K562 (cell line): Measurements from ENCODE around the gene DLGAP1. TPM values are rescaled to one million over a fixed set of nuclear protein-coding genes. Genes with fewer than 3 reads are reported as not detected.

ENCODE experiments used
- CHD1 ChIP-seq: fragments of 200-600 bp; sonication (generic); IDR thresholded peaks from one replicate; pipeline ENCODE4 v1.6.1; 2012; ENCODE audit warnings: mild to moderate bottlenecking, moderate library complexity, low read length, inconsistent platforms
- E2F5 ChIP-seq: sonication (generic); formaldehyde crosslinking; IDR thresholded peaks from 2 replicates; pipeline ENCODE4 v1.8.0; 2022; ENCODE audit warnings: mild to moderate bottlenecking, missing genetic modification reagents
- ETS2 ChIP-seq: IDR thresholded peaks from 2 replicates; pipeline ENCODE4 v1.6.1; 2016; ENCODE audit warnings: borderline replicate concordance, missing genetic modification characterization, mild to moderate bottlenecking, moderate library complexity, missing compliant biosample characterization; ENCODE audit not compliant: poor library complexity, severe bottlenecking
- HIVEP1 ChIP-seq: fragments of 250-450 bp; sonication (Bioruptor Pico); IDR thresholded peaks from 2 replicates; pipeline ENCODE4 v1.4.0; 2020; ENCODE audit warnings: mild to moderate bottlenecking
- JUND ChIP-seq, 2 experiments: IDR thresholded peaks; 2 replicates in 1 of 2; 3 replicates in 1 of 2; pipeline ENCODE4 v1.6.1; 2011; ENCODE audit warnings: borderline replicate concordance in 2 of 2, low read depth in 2 of 2, low read length in 2 of 2, improper control_type of control experiment in 1 of 2, missing biosample characterization in 1 of 2, missing genetic modification characterization in 1 of 2, missing genetic modification reagents in 1 of 2
- MEF2D ChIP-seq: conservative IDR thresholded peaks from 2 replicates; pipeline ENCODE4 v1.6.1; 2016; ENCODE audit warnings: low read depth, missing genetic modification characterization, missing compliant biosample characterization
- NEUROD1 ChIP-seq: fragments of 150-350 bp; IDR thresholded peaks from 2 replicates; pipeline ENCODE4 v1.6.1; 2014; ENCODE audit warnings: borderline replicate concordance, low read length, low read depth; ENCODE audit not compliant: partially characterized antibody
- NFXL1 ChIP-seq: fragments of 450-650 bp; formaldehyde crosslinking; IDR thresholded peaks from 2 replicates; pipeline ENCODE4 v1.4.0; 2021; ENCODE audit warnings: mild to moderate bottlenecking
- PCBP1 ChIP-seq: fragments of 200-400 bp; formaldehyde crosslinking; IDR thresholded peaks from 2 replicates; pipeline ENCODE4 v1.6.1; 2018; ENCODE audit warnings: mild to moderate bottlenecking, low read depth, low read length; ENCODE audit not compliant: poor library complexity, severe bottlenecking
- PPARD ChIP-seq: fragments of 250-450 bp; sonication (Bioruptor Pico); IDR thresholded peaks from 2 replicates; pipeline ENCODE4 v1.8.0; 2022; ENCODE audit warnings: inconsistent platforms, mild to moderate bottlenecking, moderate library complexity
- TAL1 ChIP-seq: fragments of 450-650 bp; IDR thresholded peaks from 2 replicates; pipeline ENCODE4 v1.6.1; 2016; ENCODE audit warnings: mild to moderate bottlenecking
- TCF15 ChIP-seq: fragments of 250-450 bp; sonication (Bioruptor Pico); IDR thresholded peaks from 2 replicates; pipeline ENCODE4 v1.8.0; 2022; ENCODE audit warnings: moderate library complexity, mild to moderate bottlenecking, inconsistent platforms
- THRB ChIP-seq: fragments of 450-650 bp; formaldehyde crosslinking; conservative IDR thresholded peaks from 2 replicates; pipeline ENCODE4 v1.4.0; 2022; ENCODE audit warnings: mild to moderate bottlenecking, missing genetic modification characterization
- XRCC5 ChIP-seq: fragments of 200-400 bp; formaldehyde crosslinking; IDR thresholded peaks from 2 replicates; pipeline ENCODE4 v1.6.1; 2017; ENCODE audit warnings: low read depth, mild to moderate bottlenecking, low read length
- ZBTB8A ChIP-seq: fragments of 450-650 bp; IDR thresholded peaks from 2 replicates; pipeline ENCODE4 v1.6.1; 2018; ENCODE audit warnings: mild to moderate bottlenecking, moderate library complexity; ENCODE audit not compliant: partially characterized antibody
- ZC3H11A ChIP-seq: IDR thresholded peaks from 2 replicates; pipeline ENCODE4 v1.6.1; 2012; ENCODE audit warnings: low read depth, low read length, improper control_type of control experiment
- ZNF133 ChIP-seq: fragments of 250-450 bp; sonication (Bioruptor Pico); IDR thresholded peaks from 2 replicates; pipeline ENCODE4 v1.4.0; 2020; ENCODE audit warnings: mild to moderate bottlenecking
- ZNF507 ChIP-seq: conservative IDR thresholded peaks from 2 replicates; pipeline ENCODE4 v1.6.1; 2017; ENCODE audit warnings: missing genetic modification characterization, missing compliant biosample characterization
- ZNF655 ChIP-seq: fragments of 250-450 bp; sonication (Bioruptor Pico); IDR thresholded peaks from 2 replicates; pipeline ENCODE4 v1.5.0; 2021
- polyA plus RNA-seq, 8 experiments: library from polyadenylated mRNA; depleted of rRNA in 4 of 8; stranded (reverse) in 5 of 8; unstranded in 3 of 8; fragments of >200 nt; fragmentation: Nextera tagmentation in 2 of 8; fragmentation: Illumina TruSeq in 1 of 8; extraction: Ambion mirVana in 2 of 8; extraction: Trizol in 1 of 8; gene quantifications; 2 replicates each; pipeline versions ENCODE4 v1.2.1 to v1.2.3, GENCODE V29; 2011 to 2014; ENCODE audit warnings: inconsistent platforms in 1 of 8, missing spikeins in 1 of 8
- total RNA-seq, 7 experiments: library from RNA; depleted of rRNA in 6 of 7; stranded (reverse); fragments of >200 nt in 6 of 7; fragmentation: Illumina TruSeq in 2 of 7; extraction: Trizol in 2 of 7; gene quantifications; 2 replicates each; pipeline versions ENCODE4 v1.2.1 to v1.2.3, GENCODE V29; 2011 to 2021; ENCODE audit warnings: low replicate concordance in 1 of 7

Gene DLGAP1
- total and polyA plus RNA-seq, 9 of the 15 experiments (the other 6 are each of a cell fraction or from before 2014, with no cell fraction given): 0.04 to 0.22 (median 0.08) TPM

GRCh38 chr18:3655254-3656050 lies 799.7 kb downstream of the DLGAP1 start (continued):
- no peak for TF ChIP-seq TCF15 (CRISPR knock-in tag)
- TF ChIP-seq CHD1: peak; percentile 28
- TF ChIP-seq JUND (IDR thresholded peaks at IDR 0.05; ENCODE audit: borderline replicate concordance, low read depth, low read length): no peak
- TF ChIP-seq JUND (tag; IDR thresholded peaks at IDR 0.05; ENCODE audit: borderline replicate concordance, low read depth, low read length): peak; percentile 31; the same call in 1 of the 3 replicates
- no peak; the same call in 1 of the 2 replicates for TF ChIP-seq ZNF655 (CRISPR knock-in tag)
- no peak for TF ChIP-seq TAL1
- TF ChIP-seq E2F5 (CRISPR knock-in tag): no peak
- TF ChIP-seq ZBTB8A: no peak
- TF ChIP-seq NEUROD1: peak; percentile 17
- no peak for TF ChIP-seq ZC3H11A
- 0 out of 2 replicates have a peak, but pooled peaks have one; percentile 34 for TF ChIP-seq ZNF507 (tag)
- TF ChIP-seq THRB (CRISPR knock-in tag): no peak
- peak; percentile 37 for TF ChIP-seq ETS2
- peak; percentile 72 for TF ChIP-seq HIVEP1 (CRISPR knock-in tag)
- TF ChIP-seq PPARD: no peak
- peak; percentile 21; the same call in 1 of the 2 replicates for TF ChIP-seq NFXL1 (CRISPR knock-in tag)
- no peak for TF ChIP-seq PCBP1
- no peak for TF ChIP-seq XRCC5
- peak; percentile 75 for TF ChIP-seq MEF2D (tag)
- TF ChIP-seq ZNF133 (CRISPR knock-in tag): no peak
